ENCODE data around the gene NFXL1.
A peak's percentile ranks its signal among the peaks of the same experiment; 100 is the strongest.
"Not testable (repeated sequence)": the region's sequence is repeated elsewhere in the genome, so short reads cannot be mapped to it uniquely, and the experiment has no call there.

NFXL1 gene

DNA sequence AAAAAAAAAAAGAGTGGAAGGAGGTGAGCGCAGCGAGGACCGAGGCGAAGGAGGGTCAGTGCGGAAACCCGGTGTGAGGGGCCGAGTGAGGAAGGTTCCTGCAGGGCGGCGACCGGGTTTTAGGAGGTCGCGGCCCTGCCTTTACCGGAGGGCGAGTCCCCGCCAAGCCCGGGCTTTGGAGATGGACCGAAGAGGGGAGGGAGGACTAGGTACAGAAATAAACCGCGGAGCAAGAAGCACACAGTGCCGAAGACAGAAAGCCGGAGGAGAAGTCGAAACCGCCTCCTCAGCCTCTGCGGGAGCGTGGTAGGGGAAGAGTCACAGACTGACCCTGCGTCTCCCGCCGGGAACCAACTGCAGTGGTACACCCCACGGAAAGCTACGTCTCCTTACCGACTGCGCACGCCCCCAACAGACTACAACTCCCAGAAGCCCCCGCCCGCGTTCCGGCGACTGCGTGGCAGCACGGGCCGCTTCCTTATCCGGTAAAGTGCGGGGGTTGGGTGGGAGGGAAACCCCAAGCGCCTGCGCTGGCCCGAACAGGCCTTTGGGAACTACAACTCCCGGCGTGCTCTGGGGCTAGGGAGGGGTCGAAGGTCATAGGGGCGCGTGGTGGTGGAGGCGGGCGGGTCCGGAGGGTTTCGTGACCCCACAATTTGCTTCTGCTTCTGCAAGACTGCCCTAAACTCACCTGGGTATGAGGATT lies at the start of gene NFXL1:
TSS of gene NFXL1 (minus strand) at position 364 of the 706 bp plus-strand sequence. CDS start 380 bp downstream, outside the sequence.
- no peak for FAIRE-seq

DNA sequence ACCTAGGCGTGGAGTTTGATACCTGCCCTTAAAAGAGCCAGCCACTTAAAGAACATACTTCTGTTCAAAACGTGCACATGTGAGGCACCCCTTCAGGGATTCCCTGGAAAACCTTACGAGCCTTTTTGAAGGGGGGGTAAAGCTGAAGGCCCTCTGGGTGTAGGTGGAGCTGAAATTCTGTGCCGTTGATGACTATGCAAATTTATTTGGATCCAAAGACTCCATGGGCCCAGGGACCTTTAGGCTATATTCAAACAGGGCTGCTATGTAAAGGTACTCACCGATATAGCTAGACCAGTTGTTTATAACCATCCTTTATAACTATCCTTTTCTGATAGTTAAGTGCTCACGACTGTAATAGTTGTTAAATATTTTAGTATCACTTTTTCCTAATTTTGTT lies 40.3 kb upstream of the NFXL1 start:
- no peak for FAIRE-seq

DNA sequence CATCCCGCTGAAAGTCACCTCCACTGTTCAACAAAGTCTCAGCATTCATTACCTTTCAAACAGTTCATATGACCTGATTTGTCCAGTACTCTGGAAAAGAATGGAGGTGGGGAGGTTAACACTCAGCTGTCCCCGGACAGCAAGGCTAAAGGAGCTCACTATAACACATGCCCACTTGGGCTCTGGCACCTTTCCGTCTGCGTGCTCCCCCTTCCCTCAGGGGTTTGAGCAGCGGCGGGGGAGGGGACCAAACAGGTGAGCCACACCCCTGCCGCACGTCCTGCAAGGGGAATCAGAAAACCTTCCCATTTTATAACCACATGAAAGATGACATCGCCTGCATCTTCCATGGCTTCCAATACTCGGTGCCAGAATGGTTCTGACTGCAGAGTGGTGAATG lies 39.9 kb upstream of the NFXL1 start:
- FAIRE-seq: no peak

- no peak for FAIRE-seq
Observed at GRCh38 chr4:47945930-47946726, 31.7 kb upstream of the NFXL1 start.

DNA sequence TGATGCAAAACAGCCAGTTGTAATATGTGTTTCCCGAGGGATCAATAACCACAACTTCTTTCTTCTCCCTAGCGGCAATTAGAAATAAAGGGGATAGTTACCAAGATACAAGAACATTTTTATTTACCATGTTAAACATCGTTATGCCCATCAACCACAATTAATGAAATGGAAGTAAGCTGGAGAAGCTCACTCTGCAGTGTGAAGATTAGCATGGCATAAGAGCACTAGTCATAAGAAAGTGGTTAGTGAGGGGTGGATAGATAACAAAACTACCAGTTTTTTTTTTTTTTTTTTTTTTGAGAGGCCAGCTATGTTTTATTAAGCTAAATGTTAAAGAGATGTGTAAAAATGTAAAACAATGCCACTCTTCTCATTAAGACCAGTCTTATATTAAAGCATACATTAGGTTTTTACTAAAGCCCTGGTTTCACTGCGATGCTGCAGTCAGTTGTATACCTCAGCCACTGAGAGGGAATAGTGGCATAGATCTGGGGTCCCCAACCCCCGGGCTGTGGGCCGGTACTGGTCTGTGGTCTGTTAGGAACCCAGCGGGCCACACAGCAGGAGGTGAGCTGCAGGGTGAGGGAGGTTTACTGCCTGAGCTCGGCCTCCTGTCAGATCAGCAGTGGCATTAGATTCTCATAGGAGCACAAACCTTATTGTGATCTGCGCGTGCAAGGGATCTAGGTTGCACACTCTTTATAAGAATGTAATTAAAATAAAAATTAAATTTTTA lies 27.9 kb upstream of the NFXL1 start:
- no peak for FAIRE-seq

DNA sequence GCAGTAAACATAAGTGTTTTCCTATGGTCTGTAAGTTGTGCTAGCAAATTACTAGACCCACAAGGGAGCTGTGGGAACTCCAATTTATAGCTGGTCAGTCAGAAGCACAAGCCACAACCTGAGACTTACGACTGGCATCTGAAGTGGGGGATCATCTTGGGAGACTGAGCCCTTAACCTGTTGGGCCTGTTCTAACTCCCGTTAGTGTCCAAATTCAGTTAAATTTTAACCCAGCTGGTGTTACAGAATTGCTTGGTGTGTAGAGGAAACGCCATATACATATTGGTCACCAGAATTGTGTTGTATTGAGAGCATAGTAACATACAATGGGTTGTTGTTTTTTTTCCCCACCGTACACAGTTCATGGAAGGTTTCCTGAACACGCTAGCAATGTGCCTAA lies 25.1 kb upstream of the NFXL1 start:
- FAIRE-seq: no peak

DNA sequence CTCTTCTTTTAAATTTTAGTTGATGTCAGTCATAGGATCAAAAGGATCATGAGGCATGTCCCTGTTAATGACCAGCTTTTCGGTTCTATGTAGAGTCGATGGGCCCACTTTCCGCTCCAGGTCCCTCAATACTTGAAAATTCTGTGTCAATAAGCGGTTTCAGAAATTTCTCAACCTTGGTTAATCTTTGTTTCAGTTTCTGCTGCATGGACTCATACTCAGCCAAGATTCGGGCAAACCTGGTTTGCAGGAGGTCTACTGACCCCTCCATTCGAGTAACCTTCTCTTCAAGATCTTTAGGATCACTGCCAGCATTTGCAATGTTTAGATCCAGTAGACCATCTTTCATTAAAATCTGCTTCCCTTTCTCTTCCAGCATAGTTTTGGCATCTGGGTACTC lies 22.0 kb upstream of the NFXL1 start:
- FAIRE-seq: no peak

- peak; percentile 95 for FAIRE-seq
Observed at GRCh38 chr4:47933840-47934239, 19.5 kb upstream of the NFXL1 start.

DNA sequence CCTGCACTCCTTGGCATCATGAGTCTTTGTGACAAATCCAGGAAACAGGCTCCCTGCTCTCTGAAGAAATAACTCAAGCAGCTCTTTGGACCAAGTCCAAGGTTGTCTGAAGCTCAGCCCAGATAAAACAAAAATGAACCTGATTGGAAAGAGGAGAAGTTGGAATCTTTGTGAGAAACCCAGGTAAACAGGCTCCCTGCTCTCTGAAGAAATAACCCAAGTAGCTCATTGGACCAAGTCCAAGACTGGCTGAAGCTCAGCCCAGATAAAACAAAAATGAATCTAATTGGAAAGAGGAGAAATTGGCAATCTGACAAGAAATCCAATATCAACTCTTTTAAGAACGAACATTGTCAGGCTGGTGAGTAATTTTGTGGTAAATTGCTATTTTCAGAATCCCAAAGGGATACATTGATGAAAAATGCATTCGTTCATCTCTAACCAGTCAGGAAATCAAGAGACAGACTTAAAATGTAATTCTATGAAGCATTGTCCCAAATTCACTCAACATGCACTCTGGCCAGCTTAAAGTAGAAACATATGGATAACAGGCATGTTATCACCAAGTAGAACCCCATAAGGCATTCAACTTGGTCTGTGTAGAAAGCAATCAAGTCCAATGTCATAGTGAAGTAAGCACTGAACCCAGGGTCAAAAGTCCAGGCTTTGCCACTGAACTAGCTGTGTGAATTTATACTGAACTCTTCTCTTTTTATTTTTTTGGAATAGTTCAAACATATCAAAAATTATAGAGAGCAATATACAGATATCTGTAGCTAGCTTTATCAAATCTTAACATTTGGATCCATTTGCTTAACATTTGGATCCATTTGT lies 16.8 kb upstream of the NFXL1 start:
- FAIRE-seq: no peak

- FAIRE-seq: no peak
Observed at GRCh38 chr4:47929682-47930201, 15.4 kb upstream of the NFXL1 start.

- no peak for FAIRE-seq
Observed at GRCh38 chr4:47926667-47927258, 12.4 kb upstream of the NFXL1 start.

GRCh38 chr4:47923261-47923608 lies 8.9 kb upstream of the NFXL1 start:
- not testable (repeated sequence) for FAIRE-seq

- not testable (repeated sequence) for FAIRE-seq
Observed at GRCh38 chr4:47922436-47923260, 8.3 kb upstream of the NFXL1 start.

GRCh38 chr4:47917163-47917562 lies 2.8 kb upstream of the NFXL1 start:
- not testable (repeated sequence) for FAIRE-seq

- no peak for FAIRE-seq
Observed at GRCh38 chr4:47915378-47915777, 995 bp upstream of the NFXL1 start.

- no peak for FAIRE-seq
Observed at GRCh38 chr4:47914926-47915237, 499 bp upstream of the NFXL1 start.

- FAIRE-seq: no peak
Observed at GRCh38 chr4:47913861-47914219, 543 bp downstream of the NFXL1 start.

DNA sequence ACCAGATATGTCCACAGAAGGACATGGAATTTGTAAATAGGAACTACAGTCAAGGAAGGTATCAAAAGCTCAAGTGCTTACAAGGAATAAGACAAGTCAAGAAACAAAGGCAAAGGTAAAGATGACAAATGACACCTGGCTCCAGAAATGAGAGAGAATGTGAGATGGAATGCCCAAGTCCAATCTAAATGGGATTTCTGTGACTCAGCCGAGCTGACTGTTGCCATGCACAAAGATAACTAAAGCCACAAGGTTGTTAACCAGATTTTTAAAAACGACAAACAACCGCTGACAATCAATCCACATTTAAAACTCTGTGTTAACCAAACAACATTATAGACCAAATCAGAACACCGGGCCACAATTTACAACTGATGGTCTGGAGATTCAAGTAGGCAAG lies 1.1 kb downstream of the NFXL1 start:
- FAIRE-seq: no peak

GRCh38 chr4:47907089-47907646 lies 7.2 kb downstream of the NFXL1 start:
- FAIRE-seq: no peak

GRCh38 chr4:47899639-47900038 lies 14.7 kb downstream of the NFXL1 start:
- FAIRE-seq: no peak

DNA sequence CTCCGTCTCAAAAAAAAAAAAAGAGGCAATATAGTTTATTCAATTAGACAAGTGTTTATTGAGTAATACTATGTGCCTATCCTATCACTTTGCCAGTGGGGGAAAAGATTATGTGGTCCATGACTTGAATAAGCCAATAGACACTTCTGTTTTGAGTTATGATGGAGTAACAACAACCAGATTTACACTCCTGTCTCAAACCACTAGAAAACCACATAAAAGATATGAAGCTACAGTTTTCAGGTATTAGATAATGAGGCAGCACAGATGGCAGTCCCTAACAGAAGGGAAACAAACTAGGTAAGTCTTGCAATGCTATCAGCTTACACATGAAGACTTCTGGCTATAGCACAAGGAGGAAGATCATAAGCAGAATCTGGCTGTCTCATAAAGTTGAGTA lies 22.5 kb downstream of the NFXL1 start:
- FAIRE-seq: no peak
